Panc1 (cell line): ENCODE results near the gene ADK.

ENCODE experiments used
- POLR2AphosphoS5 ChIP-seq: IDR thresholded peaks from 2 replicates; pipeline ENCODE4 v1.6.1; 2012; ENCODE audit warnings: mild to moderate bottlenecking, low read depth, low read length, moderate library complexity
- SIN3A ChIP-seq: IDR thresholded peaks from 2 replicates; pipeline ENCODE4 v1.6.1; 2012; ENCODE audit warnings: low read depth, mild to moderate bottlenecking, low read length, moderate library complexity, borderline replicate concordance; ENCODE audit not compliant: insufficient read depth
- TCF7L2 ChIP-seq: IDR thresholded peaks from 2 replicates; pipeline ENCODE4 v1.6.1; 2011; ENCODE audit warnings: mild to moderate bottlenecking, low read depth, low read length, inconsistent platforms
- TF ChIP-seq, protein P1 (sequence below): fragments of 450-650 bp; IDR thresholded peaks from 2 replicates; pipeline ENCODE4 v1.5.1; 2017; ENCODE audit warnings: mild to moderate bottlenecking

DNA sequence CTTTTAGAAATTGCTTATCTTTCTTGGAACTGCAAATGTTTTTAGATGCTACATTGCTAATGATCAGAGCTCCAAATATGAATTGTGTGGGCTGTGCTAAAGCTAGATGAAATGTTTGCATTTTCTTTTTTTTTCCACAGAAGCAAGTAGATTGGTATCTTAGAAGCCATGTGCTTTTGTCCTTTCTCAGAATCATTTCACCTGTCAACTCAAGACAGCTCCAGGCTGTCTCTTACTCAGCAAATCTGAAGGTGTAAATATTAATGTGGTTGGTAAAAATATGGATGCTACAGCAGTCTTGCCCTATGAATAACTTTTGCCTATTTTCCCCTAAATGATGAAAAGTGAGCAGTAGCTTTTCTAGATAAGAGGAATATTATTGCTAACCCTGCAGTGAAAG lies 41.6 kb upstream of the ADK start:
- TF ChIP-seq POLR2AphosphoS5 (no peak), SIN3A (no peak), TCF7L2 (no peak)
- TF ChIP-seq, protein P1, sequence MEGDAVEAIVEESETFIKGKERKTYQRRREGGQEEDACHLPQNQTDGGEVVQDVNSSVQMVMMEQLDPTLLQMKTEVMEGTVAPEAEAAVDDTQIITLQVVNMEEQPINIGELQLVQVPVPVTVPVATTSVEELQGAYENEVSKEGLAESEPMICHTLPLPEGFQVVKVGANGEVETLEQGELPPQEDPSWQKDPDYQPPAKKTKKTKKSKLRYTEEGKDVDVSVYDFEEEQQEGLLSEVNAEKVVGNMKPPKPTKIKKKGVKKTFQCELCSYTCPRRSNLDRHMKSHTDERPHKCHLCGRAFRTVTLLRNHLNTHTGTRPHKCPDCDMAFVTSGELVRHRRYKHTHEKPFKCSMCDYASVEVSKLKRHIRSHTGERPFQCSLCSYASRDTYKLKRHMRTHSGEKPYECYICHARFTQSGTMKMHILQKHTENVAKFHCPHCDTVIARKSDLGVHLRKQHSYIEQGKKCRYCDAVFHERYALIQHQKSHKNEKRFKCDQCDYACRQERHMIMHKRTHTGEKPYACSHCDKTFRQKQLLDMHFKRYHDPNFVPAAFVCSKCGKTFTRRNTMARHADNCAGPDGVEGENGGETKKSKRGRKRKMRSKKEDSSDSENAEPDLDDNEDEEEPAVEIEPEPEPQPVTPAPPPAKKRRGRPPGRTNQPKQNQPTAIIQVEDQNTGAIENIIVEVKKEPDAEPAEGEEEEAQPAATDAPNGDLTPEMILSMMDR, result no peak
